DND-41 (cell line): ENCODE results near the gene YBX3.

Source experiments
- ATAC-seq: fragments of 200-7000 bp; cut with Tn5 transposase; 3 replicates; pipeline ENCODE4 v1.9.1; 2021; ENCODE audit warnings: low read depth; ENCODE audit not compliant: insufficient read depth
- DNase-seq: peaks from one replicate; pipeline ENCODE4 v3.0.0-alpha.2; 2020
- H2AFZ ChIP-seq: 2 replicates; pipeline ENCODE4 v1.6.0; 2012; ENCODE audit warnings: low read depth, low read length
- H3K27ac ChIP-seq: 2 replicates; pipeline ENCODE4 v1.5.1; 2012; ENCODE audit warnings: low read length, inconsistent platforms
- H3K27me3 ChIP-seq: fragments of 200-600 bp; sonication (generic); 2 replicates; pipeline ENCODE4 v1.6.0; 2012; ENCODE audit warnings: low read length, mild to moderate bottlenecking, inconsistent platforms; ENCODE audit not compliant: insufficient read depth, poor library complexity
- H3K36me3 ChIP-seq: 2 replicates; pipeline ENCODE4 v1.5.1; 2012; ENCODE audit warnings: low read length, inconsistent platforms; ENCODE audit not compliant: insufficient read depth
- H3K4me1 ChIP-seq: 2 replicates; pipeline ENCODE4 v1.5.1; 2012; ENCODE audit warnings: mild to moderate bottlenecking, low read length; ENCODE audit not compliant: insufficient read depth
- H3K4me2 ChIP-seq: 2 replicates; pipeline ENCODE4 v1.6.0; 2012; ENCODE audit warnings: mild to moderate bottlenecking, moderate library complexity, low read length, inconsistent platforms; ENCODE audit not compliant: insufficient read depth
- H3K4me3 ChIP-seq, 2 experiments: fragments of 200-600 bp in 1 of 2; shearing (Covaris generic) in 1 of 2; 2 replicates each; pipeline ENCODE4 v1.5.1; 2012 to 2016; ENCODE audit warnings: inconsistent platforms in 2 of 2, low read length in 2 of 2, mild to moderate bottlenecking in 2 of 2, low read depth in 1 of 2, moderate library complexity in 1 of 2
- H3K79me2 ChIP-seq: 2 replicates; pipeline ENCODE4 v1.6.0; 2012; ENCODE audit warnings: low read length, inconsistent platforms; ENCODE audit not compliant: insufficient read depth
- H3K9ac ChIP-seq: 2 replicates; pipeline ENCODE4 v1.6.0; 2012; ENCODE audit warnings: low read depth, mild to moderate bottlenecking, inconsistent platforms, low read length, moderate library complexity
- H3K9me3 ChIP-seq: 2 replicates; pipeline ENCODE4 v1.5.1; 2012; ENCODE audit warnings: low read length, moderate library complexity, mild to moderate bottlenecking, inconsistent platforms; ENCODE audit not compliant: insufficient read depth, severe bottlenecking
- H4K20me1 ChIP-seq: 2 replicates; pipeline ENCODE4 v1.6.0; 2012; ENCODE audit warnings: low read length; ENCODE audit not compliant: insufficient read depth
- EZH2 ChIP-seq: IDR thresholded peaks from 3 replicates; pipeline ENCODE4 v1.6.1; 2012; ENCODE audit warnings: borderline replicate concordance, low read depth, mild to moderate bottlenecking, moderate library complexity, low read length, inconsistent platforms; ENCODE audit not compliant: severe bottlenecking
- TF ChIP-seq, protein P1 (sequence below): IDR thresholded peaks from 2 replicates; pipeline ENCODE4 v1.5.1; 2012; ENCODE audit warnings: borderline replicate concordance, low read length, moderate library complexity, mild to moderate bottlenecking; ENCODE audit not compliant: poor library complexity, severe bottlenecking; ENCODE audit errors: extremely low read depth

YBX3 gene

DNA sequence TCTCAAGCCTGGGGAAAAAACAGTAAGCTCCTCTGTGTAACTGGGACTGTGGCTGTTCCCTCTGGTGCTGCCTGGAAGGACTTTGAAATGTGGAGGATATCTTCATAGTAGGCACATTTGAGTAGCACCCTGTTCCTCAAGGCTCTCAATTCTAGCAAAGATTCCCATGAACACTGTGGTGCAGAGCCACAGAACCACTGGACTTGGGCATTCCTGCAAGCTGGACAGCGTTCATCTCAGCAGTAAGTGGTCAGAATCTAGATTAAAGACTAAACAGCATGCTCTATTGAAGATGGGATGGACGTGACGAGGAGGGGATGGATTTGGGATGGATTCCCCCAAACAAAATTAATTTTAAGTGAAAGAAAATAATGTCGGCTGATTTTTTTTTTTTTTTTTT is 9.4 kb upstream of the YBX3 start:
- H3K4me2 ChIP-seq: no peak overlapping the region
- no peak overlapping the region for H2AFZ ChIP-seq
- ATAC-seq (no peak), DNase-seq (no peak)
- no peaks in the 10 kb centered on the region for H3K36me3 ChIP-seq
- H3K27ac ChIP-seq: no peak overlapping the region
- no peak overlapping the region for H3K4me3 ChIP-seq
- no peaks in the 10 kb centered on the region for H4K20me1 ChIP-seq
- no peak overlapping the region for H3K9ac ChIP-seq
- no peaks in the 10 kb centered on the region for H3K79me2 ChIP-seq
- H3K27me3 ChIP-seq: peaks cover 19% of the 10 kb centered on the region
- TF ChIP-seq EZH2: no peak
- TF ChIP-seq, protein P1, sequence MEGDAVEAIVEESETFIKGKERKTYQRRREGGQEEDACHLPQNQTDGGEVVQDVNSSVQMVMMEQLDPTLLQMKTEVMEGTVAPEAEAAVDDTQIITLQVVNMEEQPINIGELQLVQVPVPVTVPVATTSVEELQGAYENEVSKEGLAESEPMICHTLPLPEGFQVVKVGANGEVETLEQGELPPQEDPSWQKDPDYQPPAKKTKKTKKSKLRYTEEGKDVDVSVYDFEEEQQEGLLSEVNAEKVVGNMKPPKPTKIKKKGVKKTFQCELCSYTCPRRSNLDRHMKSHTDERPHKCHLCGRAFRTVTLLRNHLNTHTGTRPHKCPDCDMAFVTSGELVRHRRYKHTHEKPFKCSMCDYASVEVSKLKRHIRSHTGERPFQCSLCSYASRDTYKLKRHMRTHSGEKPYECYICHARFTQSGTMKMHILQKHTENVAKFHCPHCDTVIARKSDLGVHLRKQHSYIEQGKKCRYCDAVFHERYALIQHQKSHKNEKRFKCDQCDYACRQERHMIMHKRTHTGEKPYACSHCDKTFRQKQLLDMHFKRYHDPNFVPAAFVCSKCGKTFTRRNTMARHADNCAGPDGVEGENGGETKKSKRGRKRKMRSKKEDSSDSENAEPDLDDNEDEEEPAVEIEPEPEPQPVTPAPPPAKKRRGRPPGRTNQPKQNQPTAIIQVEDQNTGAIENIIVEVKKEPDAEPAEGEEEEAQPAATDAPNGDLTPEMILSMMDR: no peak
- H3K4me1 ChIP-seq: no peaks in the 10 kb centered on the region
- H3K9me3 ChIP-seq: no peaks in the 10 kb centered on the region

DNA sequence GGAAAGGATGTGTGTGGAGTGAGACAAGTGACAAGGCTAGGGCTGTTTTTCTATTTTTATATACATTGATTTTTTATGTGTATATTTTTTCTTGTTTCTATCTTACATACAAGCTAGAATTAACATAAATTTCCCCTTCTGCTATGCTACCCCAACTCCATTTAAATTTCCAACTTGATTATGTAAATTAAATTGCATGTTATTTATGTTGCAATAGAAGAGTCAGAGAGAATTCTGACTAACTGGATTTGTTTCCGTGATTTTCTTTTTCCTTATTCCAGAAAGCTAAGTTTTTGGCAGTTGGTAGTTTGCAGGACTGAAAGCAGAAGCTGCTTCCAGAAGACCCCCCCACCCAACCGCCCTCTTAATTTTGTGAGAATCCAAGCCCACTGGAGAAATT is 8.9 kb upstream of the YBX3 start:
- Histone ChIP-seq H3K79me2 (no peaks in the 10 kb centered on the region), H3K4me2 (no peak overlapping the region), H3K27me3 (peaks cover 19% of the 10 kb centered on the region), H3K4me3 (no peak overlapping the region), H3K9ac (no peak overlapping the region), H3K4me1 (no peaks in the 10 kb centered on the region), H4K20me1 (no peaks in the 10 kb centered on the region), H3K27ac (no peak overlapping the region), H3K9me3 (no peaks in the 10 kb centered on the region), H3K36me3 (no peaks in the 10 kb centered on the region), H2AFZ (no peak overlapping the region)
- DNase-seq: no peak
- no peak for TF ChIP-seq EZH2
- TF ChIP-seq, protein P1: no peak
- ATAC-seq: no peak

DNA sequence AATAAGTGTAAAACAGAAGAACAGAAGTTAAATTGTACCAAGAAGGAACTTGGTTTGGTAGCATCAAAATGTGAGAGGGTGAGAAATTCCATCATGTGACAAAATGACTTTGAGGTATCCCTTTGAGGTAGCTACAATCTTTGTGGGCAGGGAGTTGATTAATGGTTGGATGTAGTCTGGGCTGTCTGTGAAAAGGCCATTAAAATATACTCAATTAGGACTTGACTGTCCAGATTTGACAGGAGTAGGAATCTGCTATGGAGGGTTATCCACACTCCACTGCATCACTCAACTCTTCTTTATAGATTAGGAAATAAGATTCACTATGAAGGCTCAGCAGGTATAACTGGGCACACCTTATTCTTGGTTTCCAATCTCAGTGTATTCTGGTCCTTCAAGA is 7.4 kb upstream of the YBX3 start:
- no peak for DNase-seq
- H2AFZ ChIP-seq: no peak overlapping the region
- H3K9ac ChIP-seq: no peak overlapping the region
- no peaks in the 10 kb centered on the region for H3K9me3 ChIP-seq
- no peaks in the 10 kb centered on the region for H3K4me1 ChIP-seq
- H3K27me3 ChIP-seq: peaks cover 28% of the 10 kb centered on the region
- H3K27ac ChIP-seq: no peak overlapping the region
- no peak overlapping the region for H3K4me2 ChIP-seq
- H3K79me2 ChIP-seq: no peaks in the 10 kb centered on the region
- H3K4me3 ChIP-seq: no peak overlapping the region
- ATAC-seq: no peak
- TF ChIP-seq EZH2: no peak
- TF ChIP-seq, protein P1: no peak
- no peaks in the 10 kb centered on the region for H4K20me1 ChIP-seq
- H3K36me3 ChIP-seq: no peaks in the 10 kb centered on the region

DNA sequence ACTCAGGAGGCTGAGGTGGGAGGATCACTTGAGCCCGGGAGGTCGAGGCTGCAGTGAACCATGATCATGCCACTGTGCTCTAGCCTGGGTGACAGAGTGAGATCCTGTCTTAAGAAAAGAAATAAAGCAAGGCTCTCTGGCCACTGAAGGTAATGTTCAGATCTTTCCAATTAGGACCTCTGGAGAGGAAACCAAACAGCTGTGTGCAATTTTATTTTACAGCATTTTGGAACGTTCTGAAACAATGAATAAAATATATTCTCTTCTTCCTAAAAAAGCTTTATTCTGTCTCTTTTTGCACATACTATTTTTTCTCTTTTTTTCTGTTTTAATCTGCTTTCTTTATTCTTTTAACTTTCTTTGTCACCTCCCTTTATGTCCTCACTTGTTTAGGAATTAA is 5.0 kb upstream of the YBX3 start:
- Histone ChIP-seq H3K4me3 (no peak overlapping the region), H2AFZ (no peak overlapping the region), H3K27me3 (peaks cover 49% of the 10 kb centered on the region), H3K79me2 (peaks cover 8% of the 10 kb centered on the region; the same call in 1 of the 2 replicates), H3K9ac (no peak overlapping the region), H3K4me1 (peaks cover 14% of the 10 kb centered on the region), H4K20me1 (no peaks in the 10 kb centered on the region), H3K4me2 (no peak overlapping the region), H3K36me3 (no peaks in the 10 kb centered on the region), H3K27ac (no peak overlapping the region), H3K9me3 (no peaks in the 10 kb centered on the region)
- no peak for ATAC-seq
- TF ChIP-seq, protein P1: no peak
- no peak for TF ChIP-seq EZH2
- DNase-seq: no peak
